NCI-H446 (cell line): Measurements from ENCODE around the gene RMC1.
A peak's percentile ranks its signal among the peaks of the same experiment; 100 is the strongest.
"Not testable (repeated sequence)": the region's sequence is repeated elsewhere in the genome, so short reads cannot be mapped to it uniquely, and the experiment has no call there.

Experiments
- DNase-seq, 2 experiments: peaks; one replicate each; lab custom pipeline; 2025; lab: John Stamatoyannopoulos, UW

RMC1 gene

DNA sequence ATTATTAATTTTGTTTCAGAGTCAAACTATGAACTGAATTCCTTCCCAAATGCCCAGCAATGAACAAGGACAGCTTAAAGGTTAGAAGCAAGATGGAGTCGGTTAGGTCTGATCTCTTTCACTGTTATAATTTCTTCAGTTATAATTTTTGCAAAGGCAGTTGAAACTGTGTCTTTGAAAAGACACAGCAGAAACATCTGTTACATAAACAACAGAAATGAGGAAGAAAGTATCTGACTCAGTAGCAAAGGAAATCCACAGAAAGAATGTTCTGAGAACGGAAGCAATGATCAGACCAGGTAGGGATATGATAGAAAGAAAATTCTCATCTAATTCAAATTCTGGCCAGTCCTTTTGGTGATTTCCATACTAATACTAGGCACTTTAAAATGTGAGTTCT, 5.2 kb upstream of the RMC1 start:
- DNase-seq, result no peak

DNA sequence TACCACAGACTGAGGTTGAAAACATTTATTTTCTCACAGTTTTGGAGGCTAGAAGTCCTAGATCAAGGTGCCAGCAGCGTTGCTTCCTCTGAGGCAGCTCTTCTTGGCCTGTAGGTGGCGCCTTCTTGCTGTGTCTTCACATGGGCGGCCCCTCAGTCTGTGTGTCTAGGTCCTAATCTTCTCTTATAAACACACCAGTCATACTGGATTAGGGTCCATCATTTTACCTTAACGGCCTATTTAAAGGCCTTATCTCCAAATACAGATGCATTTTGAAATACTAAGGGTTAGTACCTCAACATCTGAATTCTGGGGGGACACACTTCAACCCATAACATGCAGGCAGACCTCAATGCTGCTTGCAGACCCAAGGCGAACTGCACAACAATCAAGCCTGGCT, 4.4 kb upstream of the RMC1 start:
- peak; percentile 17 to 67 for DNase-seq

- no peak for DNase-seq
These were observed 4.0 kb upstream of the RMC1 start for GRCh38 chr18:23499291-23499781.

DNA sequence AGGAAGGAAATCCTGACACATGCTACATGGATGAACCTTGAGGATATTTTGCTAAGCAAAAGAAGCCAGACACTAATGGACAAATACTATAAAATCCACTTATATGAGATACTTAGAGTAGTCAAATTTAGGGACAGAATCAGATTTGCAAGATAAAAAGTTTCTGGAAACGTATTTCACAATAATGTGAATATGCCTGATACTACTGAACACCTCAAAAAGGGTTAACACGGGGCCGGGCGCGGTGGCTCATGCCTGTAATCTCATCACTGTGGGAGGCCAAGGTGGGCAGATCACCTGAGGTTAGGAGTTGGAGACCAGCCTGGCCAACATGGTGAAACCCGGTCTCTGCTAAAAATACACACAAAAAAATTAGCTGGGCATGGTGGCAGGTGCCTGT, 1.7 kb upstream of the RMC1 start:
- DNase-seq, result no peak

DNA sequence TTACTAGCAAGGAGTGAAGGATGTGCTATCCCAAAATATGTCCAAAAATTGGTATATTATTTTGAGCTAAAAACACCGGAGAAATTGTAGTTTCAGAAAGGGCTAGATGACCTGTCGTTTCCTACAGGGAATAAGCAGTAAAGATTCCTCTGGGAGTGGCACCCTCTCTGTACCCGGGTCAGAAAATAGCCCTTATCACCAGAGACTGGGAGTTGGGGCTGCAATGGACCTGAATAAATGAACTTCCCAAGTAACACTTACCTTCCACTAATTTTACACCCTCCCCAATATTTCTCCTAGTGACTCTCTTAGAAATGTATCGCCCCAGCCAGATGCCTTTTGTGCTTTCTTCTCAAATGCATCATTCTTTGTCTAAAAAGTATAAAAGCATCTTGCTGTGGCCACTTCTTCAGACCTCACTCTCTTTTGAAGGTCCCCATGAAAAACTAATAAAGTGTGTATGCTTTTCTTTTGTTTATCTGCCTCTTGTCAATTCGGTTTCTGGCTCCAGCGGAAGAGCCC, 734 bp upstream of the RMC1 start:
- DNase-seq, result no peak

- DNase-seq, result no peak
These were observed 643 bp downstream of the RMC1 start for GRCh38 chr18:23503963-23504344.

DNA sequence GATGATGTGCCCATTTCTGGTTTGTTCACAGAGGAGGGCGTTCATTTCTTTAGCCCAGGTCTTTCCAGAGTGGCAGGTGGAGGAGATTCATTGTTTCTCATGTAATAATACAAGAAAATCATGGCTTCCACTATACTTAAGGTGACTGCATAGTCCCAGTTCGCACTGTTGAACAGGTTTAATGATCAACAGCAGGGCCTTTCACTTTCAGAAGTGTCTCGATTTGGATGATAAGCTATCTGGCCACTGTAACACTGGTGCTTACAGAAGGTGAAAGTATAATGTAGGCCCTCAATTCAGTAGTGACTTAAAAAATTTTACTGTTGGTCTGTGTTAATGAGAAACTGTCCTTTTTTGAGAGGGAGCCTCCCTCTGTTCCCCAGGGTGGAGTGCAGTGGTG, 1.4 kb downstream of the RMC1 start:
- DNase-seq, result no peak

DNA sequence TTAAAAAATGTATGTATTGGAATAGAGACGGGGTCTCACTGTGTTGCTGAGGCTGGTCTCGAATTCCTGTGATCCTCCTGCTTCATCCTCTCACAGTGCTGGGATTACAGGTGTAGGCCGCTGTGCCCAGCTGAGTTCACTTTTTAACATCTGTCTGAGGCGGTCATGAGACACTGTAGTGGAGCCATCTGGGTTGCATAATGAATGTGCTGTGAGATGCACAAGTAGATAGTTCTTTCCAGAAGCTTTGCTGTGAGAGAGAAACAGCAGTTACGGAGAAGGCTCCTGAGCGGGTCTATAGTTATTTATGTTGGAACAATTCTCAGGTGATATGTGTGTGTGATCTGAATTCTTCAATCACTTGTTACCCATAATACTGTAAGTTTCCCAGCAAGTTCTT, 3.1 kb downstream of the RMC1 start:
- no peak for DNase-seq

GRCh38 chr18:23510923-23511322, 7.6 kb downstream of the RMC1 start:
- not testable (repeated sequence) for DNase-seq

DNA sequence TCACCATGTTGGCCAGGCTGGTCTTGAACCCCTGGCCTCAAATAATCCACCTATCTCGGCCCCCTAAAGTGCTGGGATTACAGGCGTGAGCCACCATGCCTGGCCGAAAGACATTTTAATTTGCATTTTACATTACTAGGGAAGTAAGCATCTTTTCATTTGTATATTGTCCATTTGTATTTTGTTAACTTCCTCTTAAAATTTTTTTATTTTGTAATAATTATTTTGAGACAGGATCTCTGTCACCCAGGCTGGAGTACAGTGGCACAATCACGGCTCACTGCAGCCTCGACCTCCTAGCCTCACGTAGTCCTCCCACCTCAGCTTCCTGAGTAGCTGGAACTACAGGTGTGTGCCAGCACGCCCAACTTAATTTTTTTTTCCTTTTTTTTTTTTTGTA, 8.9 kb downstream of the RMC1 start:
- not testable (repeated sequence) for DNase-seq

DNA sequence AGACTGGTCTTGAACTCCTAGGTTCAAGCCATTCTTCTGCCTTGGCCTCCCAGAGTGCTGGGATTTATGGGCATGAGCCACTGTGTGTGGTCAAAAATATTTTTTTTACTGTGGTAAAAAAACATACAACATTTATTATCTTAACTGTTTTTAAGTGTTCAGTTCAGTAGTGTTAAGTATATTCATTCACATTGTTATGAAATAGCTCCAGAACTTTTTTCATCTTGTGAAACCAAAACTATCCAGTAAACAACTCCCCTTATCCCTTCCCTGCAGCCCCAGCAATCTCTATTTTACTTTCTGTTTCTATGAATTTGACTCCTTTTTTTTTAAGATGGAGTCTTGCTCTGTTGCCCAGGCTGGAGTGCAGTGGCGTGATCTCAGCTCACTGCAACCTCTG, 9.3 kb downstream of the RMC1 start:
- DNase-seq, result no peak

DNA sequence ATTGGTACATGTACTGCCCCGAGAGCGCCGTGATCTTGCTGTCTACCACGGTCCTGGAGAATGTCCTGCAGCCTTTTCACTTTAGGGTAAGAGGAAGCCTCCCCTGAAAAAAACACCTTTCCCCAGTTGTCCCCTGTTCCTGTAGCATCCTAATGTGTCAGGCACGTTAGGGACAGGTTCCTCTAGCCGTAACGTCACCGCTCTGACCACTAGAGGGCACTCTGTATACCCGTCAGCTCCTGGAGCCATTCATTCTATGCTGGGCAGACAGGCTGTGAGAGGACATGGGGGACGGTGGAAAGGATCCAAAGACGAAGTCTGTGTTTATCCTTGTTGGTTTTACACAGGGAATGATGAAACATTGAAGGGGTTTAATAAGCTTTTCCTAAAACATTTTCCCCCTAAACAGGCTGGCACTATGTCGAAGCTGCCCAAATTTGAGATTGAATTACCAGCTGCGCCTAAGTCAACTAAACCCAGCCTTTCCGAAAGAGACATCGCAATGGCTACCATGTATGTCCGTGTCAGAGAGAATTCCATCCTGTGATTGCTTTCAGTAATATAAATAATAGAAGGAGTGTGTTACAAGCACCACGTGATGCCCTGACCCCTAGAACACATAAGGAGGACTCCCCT, 12.7 kb downstream of the RMC1 start:
- peak; percentile 48 to 82 for DNase-seq

GRCh38 chr18:23519734-23520133, 16.4 kb downstream of the RMC1 start:
- no peak for DNase-seq

- no peak for DNase-seq
These were observed 18.0 kb downstream of the RMC1 start for GRCh38 chr18:23521271-23521670.

DNA sequence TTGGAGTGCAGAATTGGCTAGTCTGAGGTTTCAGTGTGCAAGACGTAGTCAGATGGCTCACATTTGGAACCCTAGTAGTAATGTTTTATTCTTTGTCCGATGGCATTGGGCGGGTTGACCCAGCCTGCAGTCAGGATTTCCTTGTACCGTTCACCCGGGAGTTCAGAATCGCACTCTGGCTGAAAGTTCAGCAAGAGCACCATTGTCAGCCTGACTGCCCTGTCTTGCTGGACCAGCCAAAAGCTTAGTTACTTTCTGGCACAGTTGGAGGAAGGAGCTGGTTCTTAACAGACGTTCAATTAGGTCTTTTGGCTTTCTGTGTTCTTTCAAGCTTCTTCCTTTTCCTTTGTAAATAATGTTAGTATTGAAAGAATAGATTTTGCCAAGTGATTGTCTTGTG, 18.6 kb downstream of the RMC1 start:
- DNase-seq, result no peak

GRCh38 chr18:23523429-23524212, 20.3 kb downstream of the RMC1 start:
- DNase-seq, result no peak

DNA sequence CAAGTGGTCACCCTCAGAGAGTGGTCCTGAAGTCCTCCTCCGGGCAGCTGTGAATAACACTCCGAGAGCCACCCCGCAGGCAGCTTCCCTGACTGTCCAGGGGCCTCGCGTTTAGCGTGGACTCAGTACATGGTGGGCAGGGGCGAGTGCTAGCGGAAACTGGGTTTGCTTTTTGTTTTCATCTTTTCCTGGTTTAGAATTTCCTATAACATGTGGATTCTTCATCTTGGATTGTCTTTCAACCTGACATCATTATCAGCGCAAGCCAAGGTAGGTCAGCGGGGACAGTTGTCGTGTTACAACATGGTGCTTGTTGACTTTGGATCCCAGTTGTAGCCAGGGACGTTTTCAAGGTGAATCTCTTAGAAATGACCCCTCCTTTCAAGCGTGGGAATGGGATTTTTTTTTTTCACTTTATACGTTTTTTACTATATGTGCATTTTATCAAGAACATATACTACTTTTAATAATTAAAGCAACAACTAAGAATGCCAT, 20.9 kb downstream of the RMC1 start:
- no peak for DNase-seq

- no peak for DNase-seq
These were observed 23.3 kb downstream of the RMC1 start for GRCh38 chr18:23526501-23527063.

GRCh38 chr18:23528580-23529472, 25.5 kb downstream of the RMC1 start:
- no peak for DNase-seq

DNA sequence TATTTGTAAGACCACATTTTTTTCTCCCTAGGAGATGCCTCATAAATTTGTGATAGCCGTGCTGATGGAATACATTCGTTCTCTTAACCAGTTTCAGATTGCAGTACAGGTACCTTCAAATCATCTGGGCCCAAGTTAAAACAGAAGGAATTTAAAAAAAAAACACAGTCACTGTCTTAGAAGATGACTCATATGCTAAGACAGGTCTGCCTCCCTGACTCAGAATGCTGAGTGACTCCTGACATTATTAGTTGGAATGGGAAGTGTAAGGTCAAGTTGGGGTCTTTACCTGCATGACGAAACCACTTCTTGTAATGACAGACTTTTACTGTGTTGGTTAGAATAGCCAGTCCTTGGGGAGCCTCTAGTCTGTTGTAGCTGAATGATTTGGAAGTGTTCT, 26.3 kb downstream of the RMC1 start:
- DNase-seq, result no peak

- no peak for DNase-seq
These were observed 26.9 kb downstream of the RMC1 start for GRCh38 chr18:23530195-23530594.

DNA sequence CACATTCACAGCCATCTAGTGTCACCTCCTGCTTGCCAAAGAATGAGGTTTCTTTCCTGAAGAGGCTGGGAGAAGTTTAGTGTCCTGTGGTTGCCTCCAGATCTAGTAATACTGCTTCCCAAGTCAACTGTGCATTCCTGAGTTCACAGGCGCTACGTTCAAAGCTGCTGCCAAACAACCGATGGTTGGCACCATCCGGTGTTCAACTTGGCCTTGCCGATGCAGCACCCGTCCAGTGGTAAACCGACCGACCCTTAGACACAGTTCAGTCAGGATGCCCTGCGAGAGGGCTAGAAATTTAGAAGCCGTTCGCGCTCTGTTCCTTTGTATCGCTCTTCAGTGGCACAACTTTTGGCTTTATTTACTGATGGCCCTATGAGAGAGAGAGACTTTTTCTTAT, 28.6 kb downstream of the RMC1 start:
- no peak for DNase-seq
